ENCODE data around the gene FHIT. TPM values are rescaled to one million over a fixed set of nuclear protein-coding genes. Genes with fewer than 3 reads are reported as not detected.

Gene FHIT
- polyA plus RNA-seq, 1 of the 3 experiments (the other 2 are of a cell fraction): 0.41 TPM

DNA sequence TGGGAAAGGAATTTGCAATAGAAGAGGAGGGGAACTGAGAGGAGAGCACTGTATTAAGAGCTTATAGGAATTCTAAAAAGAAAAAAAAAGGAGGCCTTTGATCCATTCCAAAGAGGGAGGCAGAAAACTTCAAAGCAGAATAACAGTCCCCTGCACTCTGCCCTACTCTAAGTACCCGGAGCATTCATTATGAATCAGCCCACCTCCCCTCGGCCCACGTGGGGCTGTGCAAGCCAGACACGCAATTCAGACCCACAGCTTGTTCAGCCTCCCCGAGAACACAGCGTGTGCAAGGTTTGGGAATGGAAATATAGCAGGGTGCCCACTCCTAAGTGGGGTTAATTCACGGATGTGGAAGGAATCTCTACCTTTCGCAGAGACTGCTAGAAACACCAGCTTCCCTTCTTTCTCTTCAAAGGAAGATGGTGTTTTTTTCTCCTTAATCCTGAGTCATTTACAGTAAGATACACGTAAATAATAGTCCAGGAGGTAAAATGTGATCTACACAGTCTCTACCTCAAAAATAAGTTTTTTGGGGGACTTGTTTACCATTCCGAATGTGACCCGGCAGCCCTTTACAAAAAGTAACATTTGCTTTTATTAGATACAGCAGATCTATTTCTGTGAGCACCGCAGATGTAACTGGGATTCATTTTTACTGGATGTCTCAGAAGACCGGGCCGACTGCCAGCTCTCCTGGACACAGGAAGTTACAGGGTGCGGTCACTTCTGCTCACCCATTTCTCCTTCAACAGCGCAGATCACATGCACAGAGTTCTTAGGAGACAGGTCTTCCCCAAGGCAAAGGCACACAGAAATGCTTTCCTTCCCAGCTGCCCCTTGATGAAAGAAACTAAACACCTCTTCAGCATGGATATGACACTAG lies 1433.0 kb downstream of the FHIT start:
- Histone ChIP-seq H3K27ac (ENCODE audit: low read depth in 2 of 2, low read length in 1 of 2) (peak overlapping the region; percentile 53 to 92; a peak in 3 of 4 replicates), H2AFZ (ENCODE audit: low read depth) (peak overlapping the region; percentile 88), H3K9ac (peak overlapping the region; percentile 60), H3K27me3 (ENCODE audit: insufficient read depth) (no peaks in the 10 kb centered on the region), H3K79me2 (ENCODE audit: insufficient read depth) (no peaks in the 10 kb centered on the region), H3K9me2 (no peaks in the 10 kb centered on the region), H3K4me2 (peak overlapping the region; percentile 77), H3K9me3 (no peaks in the 10 kb centered on the region), H3K4me1 (ENCODE audit: control insufficient read depth in 1 of 2, insufficient read depth in 2 of 2, low read depth in 1 of 2, low read length in 1 of 2) (peaks cover 9 to 10% of the 10 kb centered on the region in 2 experiments; a peak in 3 of 4 replicates), H4K20me1 (ENCODE audit: insufficient read depth) (no peaks in the 10 kb centered on the region), H3F3A (replicated peaks; ENCODE audit: insufficient read depth) (peaks cover 17% of the 10 kb centered on the region), H3K4me3 (ENCODE audit: low read depth in 2 of 2, low read length in 1 of 2) (0 out of 4 replicates have a peak overlapping the region, but pooled peaks of 1 of the 2 experiments have one; percentile 14), H3K36me3 (replicated peaks in 1 of 2; ENCODE audit: control insufficient read depth in 1 of 2, insufficient read depth in 2 of 2, low read length in 1 of 2) (no peaks in the 10 kb centered on the region)
- WGBS (ENCODE audit: low lambda C conversion rate): 36% methylated on average over 16 of the region's 16 CpGs
- DNase-seq: no peak
- ChIA-PET POLR2A (no interaction called here), CTCF (interaction anchor here (0.7 to 1.3 kb wide), 3 partner anchors 8 to 1177 kb away, joined by 3 to 5 read pairs (median 3); no protein-coding TSS in a partner anchor)
- peak; percentile 41; the same call in 1 of the 2 replicates for TF ChIP-seq POLR2AphosphoS5 (IDR thresholded peaks at IDR 0.05; ENCODE audit: low read depth, low read length)
- peak; percentile 23; the same call in 1 of the 2 replicates for TF ChIP-seq ELF1 (IDR thresholded peaks at IDR 0.05)
- TF ChIP-seq EP300 (IDR thresholded peaks at IDR 0.05; ENCODE audit: borderline replicate concordance in 1 of 2, low read depth in 1 of 2, low read length in 1 of 2): peak; percentile 13 to 75; a peak in 1 of 4 replicates
- TF ChIP-seq NFIC (IDR thresholded peaks at IDR 0.05; ENCODE audit: borderline replicate concordance): peak; percentile 95
- no peak for TF ChIP-seq FOXM1 (IDR thresholded peaks at IDR 0.05; ENCODE audit: low read depth)
- peak; percentile 87 for TF ChIP-seq MEF2A (IDR thresholded peaks at IDR 0.05; ENCODE audit: borderline replicate concordance, low read depth)
- no peak for TF ChIP-seq RFX5 (IDR thresholded peaks at IDR 0.05; ENCODE audit: low read length)
- TF ChIP-seq, protein P1, sequence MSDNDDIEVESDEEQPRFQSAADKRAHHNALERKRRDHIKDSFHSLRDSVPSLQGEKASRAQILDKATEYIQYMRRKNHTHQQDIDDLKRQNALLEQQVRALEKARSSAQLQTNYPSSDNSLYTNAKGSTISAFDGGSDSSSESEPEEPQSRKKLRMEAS (IDR thresholded peaks at IDR 0.05; ENCODE audit: low read depth): peak; percentile 86
- no peak for TF ChIP-seq RAD21 (IDR thresholded peaks at IDR 0.05; ENCODE audit: low read length)
- TF ChIP-seq USF2 (IDR thresholded peaks at IDR 0.05; ENCODE audit: borderline replicate concordance, low read depth, low read length): no peak
- TF ChIP-seq, protein P2, sequence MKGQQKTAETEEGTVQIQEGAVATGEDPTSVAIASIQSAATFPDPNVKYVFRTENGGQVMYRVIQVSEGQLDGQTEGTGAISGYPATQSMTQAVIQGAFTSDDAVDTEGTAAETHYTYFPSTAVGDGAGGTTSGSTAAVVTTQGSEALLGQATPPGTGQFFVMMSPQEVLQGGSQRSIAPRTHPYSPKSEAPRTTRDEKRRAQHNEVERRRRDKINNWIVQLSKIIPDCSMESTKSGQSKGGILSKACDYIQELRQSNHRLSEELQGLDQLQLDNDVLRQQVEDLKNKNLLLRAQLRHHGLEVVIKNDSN (IDR thresholded peaks at IDR 0.05; ENCODE audit: borderline replicate concordance, low read depth): peak; percentile 51; the same call in 1 of the 2 replicates
- TF ChIP-seq RCOR1 (IDR thresholded peaks at IDR 0.05; ENCODE audit: low read length): no peak
- TF ChIP-seq CTCF (IDR thresholded peaks at IDR 0.05): no peak
- no peak for TF ChIP-seq NRF1 (IDR thresholded peaks at IDR 0.05; ENCODE audit: low read depth, low read length)
- no peak for TF ChIP-seq FOXJ3 (CRISPR knock-in tag; IDR thresholded peaks at IDR 0.05)
- TF ChIP-seq EZH2phosphoT487 (IDR thresholded peaks at IDR 0.05; ENCODE audit: borderline replicate concordance, low read depth): no peak
- peak; percentile 39; the same call in 1 of the 2 replicates for TF ChIP-seq GABPA (IDR thresholded peaks at IDR 0.05; ENCODE audit: low read depth)
- 0 out of 2 replicates have a peak, but pooled peaks have one; percentile 29 for TF ChIP-seq RXRA (IDR thresholded peaks at IDR 0.05; ENCODE audit: borderline replicate concordance, low read depth)
- TF ChIP-seq SIN3A (IDR thresholded peaks at IDR 0.05; ENCODE audit: borderline replicate concordance, low read depth, low read length): no peak
- TF ChIP-seq GATA2 (CRISPR knock-in tag; IDR thresholded peaks at IDR 0.05): no peak
- TF ChIP-seq TEAD4 (IDR thresholded peaks at IDR 0.05; ENCODE audit: borderline replicate concordance, insufficient read depth): 0 out of 2 replicates have a peak, but pooled peaks have one; percentile 17
- TF ChIP-seq TAF1 (IDR thresholded peaks at IDR 0.05; ENCODE audit: borderline replicate concordance, low read depth, low read length): peak; percentile 20; the same call in 1 of the 2 replicates
- peak; percentile 80 for TF ChIP-seq FOSL2 (IDR thresholded peaks at IDR 0.05; ENCODE audit: borderline replicate concordance, low read depth)
- TF ChIP-seq, protein P3, sequence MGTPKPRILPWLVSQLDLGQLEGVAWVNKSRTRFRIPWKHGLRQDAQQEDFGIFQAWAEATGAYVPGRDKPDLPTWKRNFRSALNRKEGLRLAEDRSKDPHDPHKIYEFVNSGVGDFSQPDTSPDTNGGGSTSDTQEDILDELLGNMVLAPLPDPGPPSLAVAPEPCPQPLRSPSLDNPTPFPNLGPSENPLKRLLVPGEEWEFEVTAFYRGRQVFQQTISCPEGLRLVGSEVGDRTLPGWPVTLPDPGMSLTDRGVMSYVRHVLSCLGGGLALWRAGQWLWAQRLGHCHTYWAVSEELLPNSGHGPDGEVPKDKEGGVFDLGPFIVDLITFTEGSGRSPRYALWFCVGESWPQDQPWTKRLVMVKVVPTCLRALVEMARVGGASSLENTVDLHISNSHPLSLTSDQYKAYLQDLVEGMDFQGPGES (IDR thresholded peaks at IDR 0.05; ENCODE audit: low read depth, low read length): no peak
- no peak for TF ChIP-seq MXI1 (IDR thresholded peaks at IDR 0.05; ENCODE audit: low read depth, low read length)
- peak; percentile 78 for TF ChIP-seq JUND (IDR thresholded peaks at IDR 0.05)
- peak; percentile 63 for TF ChIP-seq PBX3 (IDR thresholded peaks at IDR 0.05)
